ENCODE data around the gene NRXN2.
"Not testable (repeated sequence)": the region's sequence is repeated elsewhere in the genome, so short reads cannot be mapped to it uniquely, and the experiment has no call there.

NRXN2 gene

DNA sequence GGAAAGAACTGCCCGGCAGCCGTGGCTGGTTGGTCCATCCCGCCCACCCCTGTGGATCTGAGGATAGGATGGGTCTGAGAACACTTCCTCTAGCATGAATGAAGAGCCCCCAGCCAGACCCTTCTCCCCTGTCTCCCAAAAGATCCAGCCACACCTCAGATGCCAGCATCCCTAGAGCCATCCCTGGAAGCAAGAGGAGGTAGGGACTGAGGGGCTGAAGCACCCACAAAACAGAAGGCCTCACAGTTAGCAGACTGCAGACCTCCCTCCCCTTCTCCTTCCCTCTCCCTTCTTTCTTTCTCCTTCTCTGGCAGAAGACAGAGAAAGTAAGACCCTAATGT lies 1.7 kb downstream of the NRXN2 start:
- DNase-seq (no peak), ATAC-seq (no peak)

DNA sequence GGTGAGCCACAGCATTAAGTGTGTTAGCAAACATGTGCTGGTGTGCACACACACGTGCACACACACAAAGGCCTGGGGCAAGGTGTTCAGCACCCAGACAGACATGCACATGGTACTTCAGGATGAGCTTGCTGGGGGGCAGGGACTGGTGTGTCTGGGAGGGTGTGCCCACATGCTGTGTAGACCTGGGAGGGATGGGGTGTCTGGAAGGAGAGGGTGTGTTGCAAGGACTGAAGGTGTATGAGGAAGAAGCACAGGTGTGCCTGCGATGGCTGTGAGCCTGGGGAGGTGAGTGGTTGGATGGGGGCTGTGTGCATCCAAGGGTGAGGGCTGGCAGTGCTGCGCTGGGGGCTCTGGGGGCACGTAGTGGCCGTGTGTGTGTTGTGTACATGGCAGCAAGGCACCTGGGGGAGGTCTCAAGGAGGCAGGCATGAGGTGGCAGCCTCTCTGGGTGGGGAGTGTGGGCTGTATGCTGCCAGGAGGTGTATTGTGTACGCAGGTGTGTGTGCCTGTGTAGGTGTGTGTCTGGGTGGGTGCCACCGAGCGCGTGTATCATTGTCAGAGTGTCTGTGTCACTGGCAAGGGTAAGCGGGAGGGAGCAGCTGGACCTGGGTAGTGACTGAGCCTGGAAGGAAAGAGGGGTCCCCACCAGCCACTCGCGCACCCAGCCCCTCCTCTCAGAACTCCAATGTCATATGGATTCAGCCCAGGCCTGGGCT lies 2.2 kb downstream of the NRXN2 start:
- no peak for DNase-seq
- ATAC-seq, result no peak

DNA sequence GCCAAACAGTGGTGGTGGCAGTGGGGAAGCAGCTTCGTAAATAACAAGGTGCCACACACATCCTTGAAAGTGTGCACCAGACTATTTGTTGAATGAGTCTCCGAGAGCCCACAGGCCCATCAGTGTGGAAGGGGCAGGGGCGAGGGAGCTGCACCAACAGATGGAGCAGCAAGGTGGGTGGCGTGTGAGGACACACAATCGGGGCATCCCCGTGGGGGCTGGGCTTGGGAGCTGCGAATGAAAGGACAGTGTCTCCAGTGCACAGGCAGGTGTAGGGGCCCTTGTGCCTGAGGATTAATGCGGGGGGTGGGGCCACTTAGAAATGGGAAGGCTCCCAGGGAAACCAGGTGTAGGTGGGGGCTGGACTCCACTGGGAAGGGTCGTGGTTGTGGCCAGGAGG lies 2.8 kb downstream of the NRXN2 start:
- DNase-seq (no peak), ATAC-seq (no peak)

DNA sequence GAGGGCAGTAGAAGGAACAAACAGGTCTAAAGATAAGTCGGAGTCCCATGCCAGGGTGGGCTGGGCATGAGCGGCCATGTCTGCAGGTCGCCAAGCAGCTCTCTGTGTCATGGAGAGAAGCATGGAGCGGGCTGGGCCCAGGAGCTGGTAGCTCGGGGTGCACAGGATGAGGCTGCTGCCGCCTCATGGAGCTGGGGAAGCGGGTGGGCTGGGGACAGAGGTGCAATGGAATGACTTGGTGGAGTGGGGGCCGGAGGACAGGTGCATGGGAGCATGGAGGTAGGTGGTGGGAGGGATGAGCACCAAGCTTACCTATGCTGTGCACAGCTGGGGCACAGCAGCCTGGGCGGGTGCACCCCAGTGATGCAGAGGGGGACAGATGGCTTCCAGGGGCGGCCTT lies 3.6 kb downstream of the NRXN2 start:
- DNase-seq (no peak), ATAC-seq (no peak)

DNA sequence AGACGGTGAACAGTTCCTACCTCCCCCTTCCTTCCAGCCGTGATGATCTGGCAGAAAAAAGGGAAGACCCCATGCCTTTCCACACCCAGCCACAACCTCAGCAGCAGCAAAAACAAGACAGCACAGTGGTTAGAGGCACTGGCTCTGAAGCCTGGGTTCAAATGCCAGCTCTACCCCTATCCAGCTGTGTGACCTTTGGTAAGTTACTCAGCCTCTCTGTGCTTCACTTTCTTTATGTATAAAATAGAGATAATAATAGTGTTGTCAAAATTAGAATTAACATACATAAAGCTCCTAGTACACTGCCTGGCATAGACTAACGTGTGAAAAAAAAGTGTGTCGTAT lies 4.2 kb downstream of the NRXN2 start:
- DNase-seq, result no peak
- ATAC-seq, result no peak

DNA sequence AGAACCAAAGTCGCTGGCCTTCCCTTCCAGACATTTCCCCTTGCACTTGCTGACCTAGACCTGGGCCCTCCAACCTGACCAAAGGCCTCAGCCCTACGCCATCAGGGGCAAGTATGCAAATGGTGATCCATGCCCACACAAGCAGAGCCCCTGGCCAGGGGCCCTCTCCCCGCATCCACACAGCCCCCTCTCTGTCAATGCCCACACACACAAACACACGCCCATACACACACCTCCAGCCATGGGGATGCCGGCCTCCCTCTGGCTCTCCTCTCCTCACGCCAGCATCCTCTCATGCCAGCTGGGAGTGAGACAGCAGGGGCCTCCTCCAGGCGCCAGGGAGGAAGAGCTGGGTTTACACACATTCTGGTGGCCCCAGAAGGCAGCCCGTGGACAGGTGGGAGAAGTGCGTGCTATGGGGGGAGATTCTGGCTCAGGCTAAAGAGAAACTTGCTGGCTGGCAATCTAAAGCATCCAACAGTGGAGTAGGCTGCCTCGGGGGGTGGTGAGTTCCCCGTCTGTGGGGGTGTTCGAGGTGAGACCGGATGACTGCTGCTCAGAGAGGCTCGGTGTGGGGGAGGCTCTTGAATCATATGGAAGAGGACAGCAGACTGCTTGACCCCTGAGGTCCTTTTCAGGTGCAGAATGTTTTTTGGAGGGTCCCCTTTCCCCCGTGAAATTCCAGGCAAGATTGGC lies 4.8 kb downstream of the NRXN2 start:
- DNase-seq, result no peak

DNA sequence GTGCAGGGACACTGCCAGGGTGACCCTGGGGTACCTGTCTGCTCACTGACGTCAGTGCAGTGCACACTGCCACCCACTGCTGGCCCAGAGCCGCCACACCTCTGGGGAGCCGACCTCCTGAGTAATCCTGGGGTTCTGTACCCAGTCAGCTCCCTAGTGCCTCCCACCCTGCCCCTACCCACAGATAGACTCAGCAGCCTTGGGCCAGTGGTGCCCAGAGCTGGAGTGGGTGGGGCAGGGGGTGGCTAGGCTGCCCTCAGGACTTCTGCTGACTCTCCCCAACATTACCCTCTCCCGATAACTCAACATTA lies 5.8 kb downstream of the NRXN2 start:
- ATAC-seq, result no peak

More for the DNA sequence above, 4.8 kb downstream of the NRXN2 start:
- no peak for ATAC-seq

DNA sequence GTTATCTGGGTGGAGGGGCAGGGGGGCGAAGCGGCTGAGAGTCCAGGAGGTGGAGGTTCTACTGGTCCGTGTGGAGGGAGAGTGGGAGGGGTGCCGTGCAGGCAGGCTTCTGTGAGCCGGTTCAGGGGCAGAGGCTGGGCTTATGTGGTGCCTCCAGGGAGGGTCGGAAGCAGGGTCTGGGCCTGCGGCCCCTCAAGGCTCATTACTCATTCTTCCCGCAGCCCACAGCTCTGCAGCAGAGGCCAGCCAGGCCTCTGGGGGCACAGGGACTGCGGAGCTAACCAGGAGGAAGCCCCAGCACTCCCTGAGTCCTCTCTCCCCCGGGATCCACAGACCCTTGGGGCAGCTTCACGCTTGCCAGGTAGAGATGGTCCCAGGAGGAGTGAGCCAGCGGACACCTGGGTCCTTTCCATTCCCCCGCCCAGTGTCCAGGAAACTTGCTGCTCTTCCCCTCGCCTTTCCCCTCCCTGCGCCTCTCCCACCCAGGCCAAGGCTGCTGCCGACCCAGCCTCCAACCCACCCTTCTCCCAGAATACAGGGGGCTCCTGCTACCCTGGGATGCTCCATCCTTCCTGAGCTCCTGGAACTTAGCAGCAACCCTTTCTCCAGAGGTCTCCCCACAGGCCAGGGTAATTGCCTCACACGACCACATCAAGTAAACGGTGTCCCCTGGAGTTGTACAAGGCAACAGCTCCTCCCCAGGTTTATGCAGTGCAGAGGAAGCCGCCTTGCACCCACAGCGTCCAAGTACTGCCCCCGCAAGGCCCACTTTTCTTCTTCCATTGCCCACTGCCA lies 6.3 kb downstream of the NRXN2 start:
- ATAC-seq (no peak), DNase-seq (no peak)

More for the DNA sequence above, 5.8 kb downstream of the NRXN2 start:
- DNase-seq, result no peak

DNA sequence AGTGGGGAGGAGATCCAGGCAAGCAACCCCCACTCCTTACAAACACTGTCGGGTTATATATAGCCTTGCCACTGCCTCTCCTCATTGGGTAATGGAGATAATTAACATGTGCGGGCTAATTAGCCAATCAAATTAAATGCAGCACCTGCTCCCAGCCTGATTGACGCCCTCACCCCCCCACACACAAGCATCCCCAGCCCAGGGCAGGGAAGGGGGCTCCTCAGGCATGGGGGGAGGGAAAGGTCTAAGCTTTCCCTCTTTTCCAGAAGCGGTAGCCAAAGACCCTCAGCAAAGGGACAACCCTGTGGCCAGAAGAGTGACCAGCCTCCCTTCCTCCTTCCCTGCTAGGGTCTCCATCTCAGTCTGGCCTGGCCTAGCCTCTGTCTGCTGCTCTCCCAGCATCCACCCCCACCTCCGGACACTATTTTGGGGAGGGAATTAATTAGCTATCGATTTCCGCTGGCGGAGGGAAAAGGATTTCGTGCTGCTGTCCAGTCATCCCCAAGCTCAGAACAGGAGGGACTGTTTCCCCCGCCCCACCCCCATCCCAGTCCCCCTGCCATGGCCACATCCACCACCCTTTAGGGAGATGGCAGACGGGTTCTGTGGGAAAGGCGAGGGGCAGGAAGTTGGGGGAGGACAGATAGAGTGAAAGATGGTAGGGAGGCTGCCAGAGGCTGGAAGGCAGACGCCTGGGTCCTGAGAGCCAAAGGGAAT lies 7.1 kb downstream of the NRXN2 start:
- DNase-seq (no peak), ATAC-seq (no peak)

DNA sequence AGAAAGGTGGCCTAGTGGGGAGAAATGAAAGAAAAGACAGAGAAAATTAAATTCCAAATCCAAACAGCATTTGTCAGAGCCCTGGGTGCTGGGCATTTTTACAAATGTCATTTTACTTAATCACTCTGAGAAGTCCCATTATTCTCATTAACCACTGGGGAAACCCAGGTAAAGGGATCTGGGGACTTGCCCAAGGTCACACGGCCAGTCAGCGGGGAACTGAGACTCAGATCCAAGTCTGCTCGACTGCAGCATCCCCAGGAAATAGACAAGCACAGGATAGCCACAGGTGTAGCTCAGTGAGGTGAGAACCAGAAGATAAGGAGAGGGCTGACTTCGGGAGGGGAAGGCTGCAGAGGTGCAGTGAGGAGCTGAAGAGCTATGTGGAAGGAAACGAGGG lies 7.9 kb downstream of the NRXN2 start:
- DNase-seq (no peak), ATAC-seq (no peak)

DNA sequence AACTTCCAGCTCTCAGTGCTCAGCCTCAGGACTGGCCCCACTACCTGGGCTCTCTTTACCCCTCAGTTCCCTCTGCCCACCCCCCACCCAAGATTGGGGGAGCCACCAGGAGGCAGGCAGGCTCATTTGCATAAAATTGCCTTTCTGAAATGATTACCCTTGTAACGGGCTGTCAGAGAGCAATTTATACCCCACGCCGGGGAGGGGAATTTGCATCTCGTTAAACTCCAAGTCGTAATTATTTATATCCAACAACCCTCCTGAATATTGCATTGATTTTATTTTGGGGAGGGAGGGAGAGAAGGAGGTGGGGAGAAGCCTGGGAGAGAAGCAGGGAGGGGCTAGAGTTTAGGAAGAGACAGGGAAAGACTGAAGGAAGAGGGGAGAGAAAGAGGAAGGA lies 8.3 kb downstream of the NRXN2 start:
- ATAC-seq (no peak), DNase-seq (no peak)

DNA sequence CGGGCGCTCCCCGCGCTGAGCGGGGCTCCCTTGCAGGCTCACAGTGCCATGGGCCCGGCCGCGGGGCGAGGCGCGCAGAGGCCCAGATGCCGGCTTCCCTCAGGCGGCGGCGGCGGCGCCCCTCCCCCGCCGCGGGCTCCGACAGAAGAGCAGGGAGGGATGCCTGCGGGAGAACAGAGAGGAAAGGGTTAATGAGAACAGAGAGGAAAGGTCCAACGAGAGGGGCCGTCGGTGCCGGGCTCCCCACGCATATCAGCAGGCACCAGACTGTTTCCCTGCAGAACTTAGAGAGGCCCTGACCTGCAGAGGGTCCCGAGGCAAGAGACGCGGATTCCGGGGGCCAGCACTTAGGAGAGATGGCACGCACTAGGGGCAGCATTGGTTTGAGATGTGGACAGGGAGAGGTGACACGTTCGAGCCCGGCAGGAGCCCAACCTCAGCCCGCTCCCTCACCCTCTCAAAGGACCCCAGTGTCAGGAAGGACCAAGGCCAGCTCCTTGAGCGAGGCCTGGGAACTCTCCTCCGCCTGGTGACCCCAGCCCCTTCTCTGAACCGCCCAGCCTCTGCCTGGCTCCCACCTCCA lies 9.1 kb downstream of the NRXN2 start:
- no peak for ATAC-seq
- no peak for DNase-seq

DNA sequence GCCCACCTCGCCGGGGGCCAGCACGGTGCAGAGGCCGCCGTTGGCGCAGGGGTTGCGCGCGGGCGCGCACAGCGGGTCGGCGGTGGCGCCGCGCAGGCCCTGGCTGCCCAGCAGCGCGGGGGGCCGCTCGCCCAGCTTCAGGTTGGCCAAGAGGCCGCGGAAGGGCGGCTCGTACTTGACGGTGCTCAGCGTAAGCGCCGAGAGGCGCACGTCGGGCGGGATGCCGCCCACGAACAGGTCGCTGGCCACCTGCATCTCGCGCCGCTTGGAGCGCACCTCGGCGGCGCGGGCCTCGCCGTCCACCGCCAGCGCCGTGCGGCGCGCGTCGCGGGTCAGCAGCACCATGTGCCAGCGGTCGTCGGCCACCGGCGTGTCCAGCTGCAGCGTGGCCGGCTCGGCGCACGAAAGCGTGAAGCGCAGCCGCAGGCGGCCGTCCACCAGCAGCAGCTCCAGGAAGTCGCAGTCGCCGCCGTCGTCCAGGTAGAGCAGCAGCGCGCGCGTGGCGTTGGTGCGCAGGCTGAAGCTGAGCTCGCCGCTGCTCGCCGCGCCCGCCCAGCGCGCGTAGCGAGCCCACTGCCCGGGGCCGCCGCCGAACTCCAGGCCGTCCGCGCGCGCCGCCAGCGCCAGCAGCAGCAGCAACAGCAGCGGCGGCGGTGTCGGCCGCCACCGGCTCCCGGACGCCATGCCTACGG lies 9.8 kb downstream of the NRXN2 start:
- DNase-seq (peak; percentile 20), ATAC-seq (no peak)

DNA sequence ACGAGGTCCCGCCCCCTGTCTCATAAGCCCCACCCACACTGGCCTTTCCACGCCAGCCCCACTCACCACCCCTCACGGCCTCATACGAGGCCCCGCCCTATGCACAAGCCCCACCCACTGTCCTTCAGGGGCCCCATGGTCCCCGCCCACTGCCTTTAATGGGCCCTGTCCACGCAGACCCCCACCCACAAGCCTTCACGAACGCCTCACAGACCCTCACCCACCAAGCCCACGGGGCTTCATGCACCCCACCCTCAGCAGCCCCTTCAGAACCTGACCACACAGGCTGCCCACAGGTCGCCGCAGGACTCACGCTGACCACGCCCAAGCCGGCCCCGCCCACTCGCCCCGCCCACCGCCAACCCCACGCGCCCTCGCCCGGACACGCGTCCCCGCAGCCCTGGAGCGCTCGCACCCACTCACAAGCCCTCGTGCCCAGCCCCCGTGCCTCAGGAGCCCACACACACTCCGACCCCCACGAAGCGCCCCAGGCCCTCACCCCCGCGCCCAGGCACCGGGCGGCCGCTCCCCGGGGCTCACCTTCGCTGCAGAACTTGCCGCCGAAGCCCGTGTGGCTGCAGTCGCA lies 10.5 kb downstream of the NRXN2 start:
- ATAC-seq, result no peak
- DNase-seq, result no peak

DNA sequence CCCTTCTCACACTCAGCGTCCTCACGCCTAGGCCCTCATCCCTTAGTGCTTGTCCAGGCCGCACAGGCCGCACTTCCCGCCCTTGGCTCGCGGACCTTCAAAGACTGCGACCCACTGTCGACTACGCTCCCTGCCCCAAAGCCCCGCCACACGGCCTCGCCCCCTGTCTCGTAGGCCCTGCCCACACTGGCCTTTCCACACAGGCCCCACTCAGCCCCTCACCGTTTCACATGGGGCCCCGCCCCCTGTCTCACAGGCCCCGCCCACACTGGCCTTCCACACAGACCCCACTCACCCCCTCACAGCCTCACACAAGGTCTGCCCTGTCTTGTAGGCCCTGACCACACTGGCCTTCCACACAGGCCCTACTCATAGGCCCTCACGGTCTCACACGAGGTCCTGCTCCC lies 11.0 kb downstream of the NRXN2 start:
- ATAC-seq (no peak), DNase-seq (no peak)

DNA sequence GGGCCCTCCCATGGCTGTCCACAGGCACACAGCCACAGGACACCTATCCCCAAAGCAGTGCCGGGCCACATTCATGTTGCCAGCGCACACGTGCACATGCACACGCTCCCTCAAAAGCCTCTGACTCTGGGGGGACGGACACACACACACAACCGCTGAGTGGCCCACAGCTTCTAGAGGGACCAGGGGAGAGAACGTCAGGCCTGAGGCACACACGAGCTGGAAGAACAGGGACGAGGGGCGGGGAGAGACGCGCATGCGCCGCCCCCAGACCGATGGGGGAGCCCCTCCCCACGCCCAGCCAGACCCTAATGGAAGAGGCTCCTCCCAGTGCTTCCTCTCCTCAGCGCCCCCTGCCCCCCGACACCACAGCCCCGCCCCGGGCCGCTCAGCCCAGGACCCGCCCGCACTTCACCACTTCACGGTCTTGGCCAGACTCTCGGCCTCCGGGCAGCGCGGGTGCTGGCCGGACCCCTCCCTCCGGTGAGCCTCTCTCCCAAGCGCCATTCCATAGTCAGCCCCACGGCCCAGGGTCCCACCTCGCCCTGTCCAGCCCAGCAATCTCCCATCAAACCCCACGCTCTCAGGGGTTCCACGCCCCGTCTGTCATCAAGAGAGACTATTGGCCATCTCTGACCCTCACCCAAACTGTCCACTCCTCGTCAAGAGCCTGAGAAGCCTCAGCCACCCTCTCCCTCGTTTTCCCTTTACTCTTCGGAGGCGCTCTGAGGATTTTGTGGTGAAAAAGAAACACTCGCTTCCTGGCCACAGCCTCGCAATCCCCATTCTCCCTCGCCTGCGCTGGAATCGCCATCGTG lies 11.7 kb downstream of the NRXN2 start:
- ATAC-seq, result no peak
- no peak for DNase-seq

DNA sequence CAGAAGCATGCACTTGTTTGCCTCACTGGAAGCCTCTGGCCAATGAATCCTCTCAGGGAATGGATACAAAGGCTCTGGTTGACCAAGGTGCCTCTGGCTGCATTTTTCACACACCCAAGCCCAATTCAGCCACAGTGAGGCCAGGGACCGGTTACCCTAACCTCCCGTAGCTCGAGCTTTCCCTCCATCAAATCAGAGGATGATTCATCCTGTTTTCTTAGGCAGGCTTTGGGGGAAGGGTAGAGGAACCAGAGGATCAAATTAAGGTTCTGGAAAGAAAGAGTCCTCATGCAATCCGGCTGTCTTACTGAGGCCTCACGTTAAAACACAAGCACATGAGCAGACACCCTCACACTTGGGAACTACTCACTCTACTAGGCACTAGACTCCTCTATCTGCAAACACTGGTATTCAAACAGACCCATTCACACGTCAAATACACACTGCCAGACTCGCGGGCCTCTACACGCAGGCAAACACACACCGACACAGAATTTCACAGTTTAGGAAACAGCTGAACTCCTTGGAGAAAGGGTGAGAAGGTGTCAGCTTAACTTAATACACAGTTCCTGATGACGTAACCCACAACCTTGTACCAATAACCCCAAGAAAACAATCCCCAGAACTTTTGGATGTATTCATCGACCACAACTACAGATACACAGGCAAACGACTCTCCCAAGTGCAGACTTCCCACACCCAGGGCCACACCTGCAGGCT lies 12.4 kb downstream of the NRXN2 start:
- no peak for DNase-seq
- ATAC-seq, result no peak

DNA sequence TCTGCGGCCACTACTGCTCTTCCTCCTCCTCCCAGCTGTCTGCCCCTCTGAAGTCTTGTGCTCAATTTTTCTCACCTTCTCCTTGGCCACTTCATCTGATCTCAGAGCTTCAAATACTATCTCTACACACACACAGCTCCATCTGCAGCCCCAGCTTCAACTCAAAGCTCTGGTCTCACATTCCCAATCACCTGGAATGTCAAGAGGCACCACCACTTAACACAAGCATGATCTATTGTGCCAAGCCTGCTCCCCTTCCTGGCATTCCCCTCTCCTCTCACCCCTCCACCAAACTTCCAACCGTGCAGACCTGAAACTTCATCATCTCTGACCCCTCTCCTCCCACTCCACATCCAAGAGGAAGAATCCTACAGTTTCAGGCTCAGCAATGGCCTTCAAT lies 17.5 kb downstream of the NRXN2 start:
- DNase-seq, result no peak
- ATAC-seq, result no peak

DNA sequence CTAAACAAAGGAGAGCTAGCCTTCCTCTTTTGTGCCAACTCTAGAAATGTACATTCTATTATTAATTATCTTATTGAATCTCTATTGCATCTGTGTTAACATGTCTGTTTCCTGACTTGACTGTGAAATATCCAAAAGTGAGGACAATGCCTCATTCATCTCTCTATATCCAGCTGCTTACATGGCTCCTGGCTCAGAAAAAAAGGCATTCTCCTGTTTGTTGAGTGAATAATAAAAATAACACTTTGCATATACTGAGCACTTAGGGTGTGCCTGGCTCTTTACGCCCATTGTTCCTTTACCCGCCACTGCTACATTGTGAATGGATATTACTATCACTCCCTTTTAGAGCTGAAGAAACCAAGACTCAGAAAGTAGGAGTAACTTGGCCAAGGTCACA lies 19.9 kb downstream of the NRXN2 start:
- no peak for DNase-seq
- ATAC-seq, result no peak

DNA sequence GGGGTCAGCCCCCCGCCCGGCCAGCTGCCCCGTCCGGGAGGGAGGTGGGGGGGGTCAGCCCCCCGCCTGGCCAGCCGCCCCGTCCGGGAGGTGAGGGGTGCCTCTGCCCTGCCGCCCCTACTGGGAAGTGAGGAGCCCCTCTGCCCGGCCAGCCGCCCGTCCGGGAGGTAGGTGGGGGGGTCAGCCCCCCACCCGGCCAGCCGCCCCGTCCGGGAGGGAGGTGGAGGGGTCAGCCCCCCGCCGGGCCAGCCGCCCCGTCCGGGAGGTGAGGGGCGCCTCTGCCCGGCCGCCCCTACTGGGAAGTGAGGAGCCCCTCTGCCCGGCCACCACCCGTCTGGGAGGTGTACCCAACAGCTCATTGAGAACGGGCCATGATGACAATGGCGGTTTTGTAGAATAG lies 21.0 kb downstream of the NRXN2 start:
- not testable (repeated sequence) for DNase-seq, ATAC-seq
